Measurements from ENCODE around the gene CCL14.
"Not testable (repeated sequence)": the region's sequence is repeated elsewhere in the genome, so short reads cannot be mapped to it uniquely, and the experiment has no call there.

The CCL14 gene

DNA sequence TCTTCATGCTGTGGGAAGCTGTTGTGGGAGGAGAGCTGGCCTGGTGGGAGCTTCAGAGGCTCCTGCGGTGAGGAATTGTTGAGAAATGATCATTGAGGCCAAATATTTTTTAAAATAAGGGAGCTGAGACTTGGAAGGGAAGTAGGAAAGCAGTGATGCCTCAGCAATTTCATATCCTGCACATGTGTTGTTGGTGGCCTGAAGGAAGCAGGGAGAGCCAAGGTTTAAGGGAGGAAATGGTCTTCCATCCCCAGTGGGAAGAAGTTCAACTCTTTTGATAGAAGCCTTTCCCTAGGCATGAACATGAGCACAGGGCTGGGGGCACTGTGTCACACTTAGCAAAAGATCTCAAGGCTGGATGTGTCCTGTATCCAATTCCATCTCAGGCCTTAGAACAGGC is at the start of gene CCL14:
Gene CCL14 (minus strand): TSS at position 87 of the 400 bp plus-strand sequence. CDS start 80 bp downstream, at position 7.
- no peak for DNase-seq

DNA sequence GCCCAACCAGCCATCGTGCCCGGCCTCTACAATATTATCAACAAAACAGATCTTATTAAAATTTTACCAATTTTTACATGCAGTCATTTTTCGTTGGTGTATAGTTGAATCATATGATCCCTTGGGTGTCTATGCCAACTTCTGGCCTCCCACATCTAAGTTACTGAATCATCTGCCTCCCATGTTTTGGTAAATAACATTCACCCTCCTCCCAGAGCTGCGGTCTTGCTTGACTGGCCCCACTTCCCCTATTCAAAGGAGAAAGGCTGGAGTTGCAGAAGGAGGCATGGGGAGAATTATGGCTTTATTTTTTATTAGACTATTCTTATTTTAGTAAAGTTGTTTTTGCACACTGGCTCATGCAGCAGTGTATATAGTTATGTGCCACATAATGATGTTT is 49.7 kb upstream of the CCL14 start:
- DNase-seq = no peak

GRCh38 chr17:36034127-36034526 is 47.6 kb upstream of the CCL14 start:
- DNase-seq = no peak

DNA sequence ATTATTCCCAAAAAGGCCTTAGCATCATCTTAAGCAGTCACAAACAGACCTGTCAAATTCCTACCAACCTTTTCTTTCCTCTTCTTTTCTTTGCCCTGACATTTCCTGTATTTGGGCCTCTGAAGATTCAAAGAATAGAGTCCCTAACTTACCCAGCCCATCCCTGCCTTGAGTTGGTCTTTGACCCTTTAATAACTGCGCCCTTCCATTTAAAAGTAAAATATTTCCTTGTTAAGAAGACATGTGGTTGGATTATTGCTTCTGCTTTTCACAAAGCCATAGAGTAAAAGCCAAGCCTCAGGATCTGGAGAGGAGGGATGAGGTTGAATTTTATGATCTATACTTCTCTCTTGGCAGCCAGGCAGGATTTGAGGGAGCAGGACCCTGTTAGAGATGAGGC is 44.4 kb upstream of the CCL14 start:
- DNase-seq = no peak

DNA sequence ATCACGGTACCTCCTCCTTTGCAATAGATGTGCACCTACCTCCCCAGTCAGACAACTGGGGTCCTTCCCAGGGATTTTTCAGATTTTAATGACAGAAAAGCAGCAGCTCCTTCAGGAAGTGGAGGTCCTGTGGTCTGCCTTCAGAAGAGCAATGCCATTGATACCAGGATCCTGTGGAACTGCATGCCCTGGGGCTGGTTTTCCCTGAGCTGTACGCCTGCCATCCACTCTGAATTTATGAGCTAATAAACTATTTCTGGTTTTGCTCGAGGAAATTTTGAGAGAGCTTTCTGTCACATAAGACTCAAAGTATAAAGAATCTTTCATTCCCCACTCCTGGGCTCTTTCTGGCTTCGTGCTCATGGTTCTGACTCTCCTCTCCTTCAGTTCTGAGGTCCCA is 41.2 kb upstream of the CCL14 start:
- DNase-seq = no peak

DNA sequence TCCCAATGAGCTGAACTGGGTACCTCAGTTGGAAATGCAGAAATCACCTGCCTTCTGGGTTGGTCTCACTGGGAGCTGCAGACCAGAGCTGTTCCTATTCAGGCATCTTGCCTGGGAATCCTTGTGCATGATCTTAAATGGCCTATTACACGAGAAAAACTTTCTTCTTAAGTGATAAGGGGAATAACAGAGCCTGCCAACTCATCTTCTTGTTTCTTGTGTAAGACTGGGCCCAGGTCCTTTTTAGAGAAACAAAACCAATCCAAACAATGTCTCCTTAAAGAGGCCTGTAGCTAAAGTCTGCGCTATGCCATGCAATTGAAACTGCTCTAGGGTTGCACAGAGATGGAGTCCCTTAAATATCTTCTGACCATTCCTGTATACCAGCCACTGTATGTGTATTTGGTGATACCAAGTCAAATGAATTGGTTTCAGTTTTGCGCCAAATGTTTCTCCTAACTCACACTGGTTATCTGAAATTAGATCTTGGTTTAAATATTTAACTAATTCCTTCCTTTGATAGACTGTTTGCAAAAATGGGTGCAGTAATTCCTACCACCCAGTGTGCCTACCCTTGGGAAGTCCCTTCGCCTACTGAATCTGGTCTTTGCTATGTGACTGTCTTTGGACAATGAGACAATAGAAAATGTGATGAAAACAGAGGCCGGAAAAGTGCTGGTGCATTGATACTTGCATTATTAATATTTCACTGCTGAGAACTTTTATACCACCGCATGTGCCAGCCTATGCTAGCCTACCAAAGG is 37.8 kb upstream of the CCL14 start:
- no peak for DNase-seq

- no peak for DNase-seq
Measured at GRCh38 chr17:36019423-36019822, 32.9 kb upstream of the CCL14 start.

DNA sequence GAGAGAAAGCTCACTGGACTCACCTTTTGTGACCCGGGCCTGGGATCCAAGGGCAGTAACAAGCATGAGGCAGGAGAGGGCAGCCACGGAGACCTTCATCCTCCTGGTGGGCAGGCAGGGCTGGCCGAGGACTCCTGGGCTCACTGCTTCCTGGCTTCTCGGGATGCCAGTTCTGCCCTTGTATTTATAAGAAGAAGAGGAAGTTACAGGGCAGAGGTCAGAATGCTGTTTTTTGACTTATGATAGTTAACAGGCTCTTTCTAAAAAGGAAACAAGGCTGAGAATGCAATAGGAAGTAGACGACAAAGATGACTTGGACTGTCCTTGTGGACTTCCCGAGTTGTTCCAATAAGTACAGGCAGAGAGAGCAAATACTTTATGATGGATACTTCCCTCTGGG is 31.3 kb upstream of the CCL14 start, which contains the start of gene CCL23:
Gene CCL23 (minus strand): TSS at position 174 of the 400 bp plus-strand sequence. CDS start 75 bp downstream, at position 99.
- no peak for DNase-seq

DNA sequence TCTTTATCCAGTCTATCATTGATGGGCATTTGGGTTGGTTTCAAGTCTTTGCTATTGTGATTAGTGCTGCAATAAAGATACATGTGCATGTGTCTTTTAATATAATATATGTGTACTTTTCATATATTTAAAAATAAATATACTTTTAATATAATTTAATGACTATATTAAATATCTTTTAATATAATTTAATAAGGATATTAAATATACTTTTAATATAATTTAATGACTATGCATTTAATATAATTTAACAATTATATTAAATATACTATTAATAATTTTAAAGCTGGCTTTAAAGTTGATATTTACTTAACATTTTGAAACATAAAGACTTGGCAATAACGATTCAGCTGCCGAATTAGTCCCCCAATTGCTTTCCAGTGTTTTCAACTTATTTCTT is 30.0 kb upstream of the CCL14 start:
- DNase-seq = no peak

DNA sequence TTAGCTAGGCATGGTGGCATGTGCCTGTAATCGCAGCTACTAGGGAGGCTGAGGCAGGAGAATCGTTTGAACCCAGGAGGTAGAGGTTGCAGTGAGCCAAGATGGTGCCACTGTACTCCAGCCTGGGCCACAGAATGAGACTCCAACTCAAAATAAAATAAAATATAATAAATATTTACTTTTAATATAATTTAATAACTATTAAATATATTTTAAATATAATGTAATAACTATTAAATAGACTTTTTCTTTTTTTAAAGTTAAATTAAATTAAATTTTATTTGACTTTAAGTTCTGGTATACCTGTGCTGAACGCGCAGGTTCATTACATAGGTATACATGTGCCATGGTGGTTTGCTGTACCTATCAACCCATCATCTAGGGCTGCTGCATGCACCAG is 29.4 kb upstream of the CCL14 start:
- DNase-seq = not testable (repeated sequence)

GRCh38 chr17:36014946-36015345 is 28.4 kb upstream of the CCL14 start:
- no peak for DNase-seq

DNA sequence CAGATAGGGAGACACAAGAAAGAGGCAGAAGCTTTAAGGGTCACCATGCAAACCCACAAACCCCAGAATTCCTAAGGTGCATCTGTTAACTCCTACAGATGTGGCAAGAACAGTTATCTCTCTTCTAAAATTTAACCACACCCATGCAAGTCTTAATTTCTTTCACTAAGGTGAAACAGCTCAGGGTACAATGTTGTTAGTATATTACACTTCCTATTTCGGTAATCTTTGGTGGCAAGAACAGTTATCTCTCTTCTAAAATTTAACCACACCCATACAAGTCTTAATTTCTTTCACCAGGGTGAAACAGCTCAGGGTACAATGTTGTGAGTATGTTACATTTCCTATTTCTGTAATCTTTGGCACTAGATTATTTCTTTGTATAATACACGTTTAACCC is 24.7 kb upstream of the CCL14 start:
- DNase-seq = no peak

DNA sequence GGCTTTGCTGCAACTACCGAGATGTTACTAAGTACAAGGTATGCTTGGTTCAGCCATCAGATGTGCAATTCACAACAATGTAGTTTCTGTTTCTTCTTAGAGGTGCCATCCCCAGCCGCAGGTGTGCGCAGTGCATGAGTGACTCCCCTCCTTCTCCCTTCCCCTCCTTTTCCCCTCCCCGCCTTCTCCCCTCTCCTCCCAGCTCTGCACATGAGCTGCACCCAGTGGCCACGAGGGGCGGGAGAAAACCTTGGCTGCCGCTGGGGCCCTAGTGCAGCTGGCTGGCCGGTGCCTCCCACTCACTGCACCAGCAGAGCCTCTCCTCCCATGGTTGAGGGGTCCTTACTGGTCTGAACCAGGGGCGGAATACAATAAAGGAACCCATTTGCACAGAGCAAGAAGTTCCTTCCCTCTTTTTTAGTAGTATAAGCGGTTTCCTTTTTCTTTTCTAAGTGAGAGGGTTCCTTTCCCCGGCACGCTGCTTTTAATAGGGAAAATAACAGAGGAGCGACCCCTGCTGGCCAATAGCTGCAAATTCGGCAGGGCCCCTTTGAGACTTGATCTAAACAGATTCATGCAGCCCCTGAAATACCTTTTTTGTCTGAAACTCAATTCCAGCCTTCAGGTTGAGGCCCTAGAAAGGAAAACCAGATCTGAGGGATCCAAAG is 22.6 kb upstream of the CCL14 start:
- no peak for DNase-seq

GRCh38 chr17:36004594-36005108 is 18.1 kb upstream of the CCL14 start:
- no peak for DNase-seq

DNA sequence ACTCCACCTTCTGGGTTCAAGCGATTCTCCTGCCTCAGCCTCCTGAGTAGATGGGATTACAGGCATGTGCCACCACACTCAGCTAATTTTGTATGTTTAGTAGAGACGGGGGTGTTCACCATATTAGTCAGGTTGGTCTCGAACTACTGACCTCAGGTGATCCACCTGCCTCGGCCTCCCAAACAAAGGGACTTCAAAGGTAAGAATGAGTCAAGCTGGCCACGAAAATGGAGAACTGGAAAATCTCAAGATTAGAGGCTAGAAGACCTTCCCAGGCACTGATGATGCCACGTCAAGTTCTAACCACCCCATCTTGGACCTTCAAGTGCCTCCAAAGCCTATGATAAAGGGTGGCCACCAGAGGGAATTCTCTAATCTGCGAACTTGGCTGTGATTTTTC is 16.1 kb upstream of the CCL14 start:
- no peak for DNase-seq

- DNase-seq = peak in 1 of 2 experiments; percentile 1
Measured at GRCh38 chr17:36001862-36002603, 15.5 kb upstream of the CCL14 start.

GRCh38 chr17:36001110-36001771 is 14.7 kb upstream of the CCL14 start, which contains the start of gene CCL15:
Gene CCL15, minus strand, starts transcription at chr17:36001553. Its CDS starts 61 bp downstream, at chr17:36001492.
- DNase-seq = no peak

DNA sequence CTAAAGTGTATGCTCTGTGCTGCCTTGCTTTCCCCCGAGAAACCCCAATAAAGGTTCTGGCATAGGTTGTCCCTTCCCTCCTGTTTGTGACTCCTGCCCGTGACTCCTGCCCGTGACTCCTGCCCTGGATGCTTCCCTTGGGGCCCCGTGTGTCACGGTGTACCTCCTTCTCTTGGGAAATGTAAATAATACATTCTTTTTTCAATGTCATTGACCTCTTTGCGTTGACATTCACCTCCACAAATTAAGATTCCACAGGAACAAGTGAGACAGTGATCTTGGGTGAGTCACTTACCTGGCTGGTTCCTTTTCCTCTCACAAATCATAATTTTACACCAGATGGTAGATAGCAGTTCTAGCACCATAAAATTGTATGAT is 14.2 kb upstream of the CCL14 start:
- no peak for DNase-seq

GRCh38 chr17:35998756-35999155 is 12.2 kb upstream of the CCL14 start:
- no peak for DNase-seq

- no peak for DNase-seq
Measured at GRCh38 chr17:35998018-35998545, 11.6 kb upstream of the CCL14 start.

DNA sequence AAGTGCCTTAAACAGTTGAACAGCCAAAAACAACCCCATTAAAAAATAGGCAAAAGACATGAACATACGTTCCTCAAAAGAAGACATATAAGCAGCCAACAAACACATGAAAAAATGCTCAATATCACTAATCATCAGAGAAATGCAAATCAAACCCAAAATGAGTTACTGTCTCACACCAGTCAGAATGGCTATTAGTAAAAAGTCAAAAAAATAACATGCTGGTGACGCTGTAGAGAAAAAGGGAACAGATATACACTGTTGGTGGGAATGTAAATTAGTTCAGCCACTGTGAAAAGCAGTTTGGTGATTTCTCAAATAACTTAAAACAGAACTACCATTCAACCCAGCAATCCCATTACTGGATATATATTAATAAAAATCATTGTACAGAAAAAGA is 8.8 kb upstream of the CCL14 start:
- DNase-seq = not testable (repeated sequence)

DNA sequence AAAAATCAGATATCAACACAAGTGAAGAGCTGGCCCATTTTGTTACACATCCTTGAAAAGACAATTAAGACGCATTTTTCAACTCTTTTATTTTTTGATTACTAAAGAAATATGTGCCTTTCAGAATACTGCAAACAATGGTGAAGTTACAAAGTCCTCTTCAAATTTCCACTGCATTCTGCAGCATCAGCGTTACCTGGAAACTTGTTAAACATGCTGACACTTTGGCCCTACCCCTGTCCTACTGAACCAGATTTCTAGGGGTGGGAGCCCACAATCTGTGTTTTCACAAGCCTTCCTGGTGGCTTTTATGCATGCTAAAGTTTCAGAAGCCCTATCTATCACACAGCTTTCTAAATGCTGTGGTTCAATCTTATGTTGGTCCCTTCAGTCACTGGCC is 4.5 kb upstream of the CCL14 start:
- DNase-seq = no peak

DNA sequence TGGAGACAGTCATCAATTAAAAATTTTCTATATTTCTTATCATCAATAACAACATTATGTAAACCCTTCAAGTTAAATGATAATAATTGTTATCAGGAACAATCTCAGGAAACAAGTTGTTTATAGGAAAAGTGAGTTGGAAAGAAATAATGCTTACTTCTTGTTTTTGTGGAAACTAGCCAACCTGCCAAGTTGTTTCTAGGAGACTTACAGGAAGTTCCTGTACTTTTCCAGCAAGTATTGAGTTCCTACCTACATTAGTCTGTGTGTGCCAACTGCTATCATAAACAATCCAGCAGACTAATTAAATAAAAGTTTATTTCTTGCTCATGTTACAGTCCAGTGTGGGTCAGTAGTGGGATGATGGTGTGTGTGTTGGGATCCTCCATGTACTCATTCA is 1.6 kb upstream of the CCL14 start:
- DNase-seq = no peak
